KOPT-K1 (cell line): ENCODE measurements around the gene BANK1.

ENCODE experiments used
- H3K27ac ChIP-seq: fragments of 200-600 bp; sonication (generic); 2 replicates; pipeline ENCODE4 v1.5.1; 2016; ENCODE audit warnings: antibody characterized with exemption, mild to moderate bottlenecking, low read depth, low read length; ENCODE audit not compliant: poor library complexity, severe bottlenecking
- H3K36me3 ChIP-seq: fragments of 200-600 bp; sonication (generic); 2 replicates; pipeline ENCODE4 v1.5.1; 2017; ENCODE audit warnings: antibody characterized with exemption, mild to moderate bottlenecking, low read length, moderate library complexity; ENCODE audit not compliant: insufficient read depth
- H3K9me3 ChIP-seq: fragments of 200-600 bp; sonication (generic); 2 replicates; pipeline ENCODE4 v1.5.1; 2017; ENCODE audit warnings: antibody characterized with exemption, low read length, mild to moderate bottlenecking; ENCODE audit not compliant: insufficient read depth, poor library complexity, severe bottlenecking

The BANK1 gene

DNA sequence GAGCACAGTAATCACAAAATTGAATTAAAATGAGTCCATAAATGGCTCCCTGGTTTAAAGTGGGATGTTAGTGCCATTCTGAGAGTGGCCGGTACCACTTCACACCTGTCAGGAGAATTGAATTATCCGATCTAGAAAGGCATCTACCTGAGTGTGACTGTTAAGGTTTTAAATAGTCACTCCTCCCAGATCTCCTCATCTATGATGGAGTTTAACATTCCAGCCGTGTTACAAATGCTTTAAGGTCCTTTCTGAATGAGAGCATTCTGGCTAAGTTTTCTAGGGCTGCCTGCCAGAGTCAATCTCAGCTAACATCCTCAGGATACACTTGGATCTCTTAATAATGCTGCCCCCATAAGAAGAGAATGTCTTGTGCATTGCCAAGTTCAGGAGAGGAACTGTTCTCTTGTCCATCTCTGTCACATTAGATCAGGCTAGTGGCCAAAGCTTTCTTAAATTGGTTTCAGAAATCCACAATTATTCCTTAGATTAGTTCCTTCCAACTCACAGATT, 323.6 kb downstream of the BANK1 start:
- Histone ChIP-seq H3K36me3 (no peaks in the 10 kb centered on the region), H3K27ac (no peak overlapping the region), H3K9me3 (no peaks in the 10 kb centered on the region)

DNA sequence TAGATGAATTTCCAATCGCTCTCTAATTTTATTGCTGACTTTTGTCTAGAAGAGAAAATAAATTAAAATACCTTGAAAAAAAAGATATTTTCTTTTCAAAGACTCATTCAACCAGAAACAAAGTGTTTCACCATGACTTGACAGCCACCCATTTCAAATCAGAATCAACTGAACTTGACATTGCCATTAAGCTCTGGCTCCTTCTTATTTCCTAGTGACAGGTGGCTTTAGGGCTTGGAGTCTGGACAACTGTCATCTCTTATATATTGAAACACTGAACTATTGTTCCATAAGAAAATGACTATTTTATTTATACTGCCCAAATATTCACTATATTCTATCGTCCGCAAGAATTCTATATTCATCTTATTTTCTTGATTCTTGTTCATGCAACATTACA, 325.6 kb downstream of the BANK1 start:
- no peaks in the 10 kb centered on the region for H3K36me3 ChIP-seq
- no peak overlapping the region for H3K27ac ChIP-seq
- H3K9me3 ChIP-seq: no peaks in the 10 kb centered on the region

DNA sequence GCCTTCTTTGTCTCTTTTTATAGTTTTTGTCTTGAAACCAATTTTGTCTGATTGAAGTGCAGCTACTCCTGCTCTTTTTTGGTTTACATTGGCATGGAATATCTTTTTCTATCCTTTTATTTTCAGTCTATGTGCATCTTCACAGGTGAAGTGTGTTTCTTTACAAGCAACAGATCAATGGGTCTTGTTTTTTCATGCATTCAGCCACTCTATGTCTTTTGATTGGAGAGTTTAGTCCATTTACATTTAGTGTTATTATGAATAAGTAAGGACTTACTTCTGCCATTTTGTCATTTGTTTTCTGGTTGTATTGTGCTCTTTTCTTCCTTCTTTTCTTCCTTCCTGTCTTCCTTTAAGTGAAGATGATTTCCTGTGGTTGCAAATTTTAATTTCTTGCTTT, 330.3 kb downstream of the BANK1 start:
- no peaks in the 10 kb centered on the region for H3K36me3 ChIP-seq
- H3K9me3 ChIP-seq: no peaks in the 10 kb centered on the region
- no peak overlapping the region for H3K27ac ChIP-seq
